ENCODE results near the gene CTSH.
"Not testable (repeated sequence)": the region's sequence is repeated elsewhere in the genome, so short reads cannot be mapped to it uniquely, and the experiment has no call there.

Gene CTSH

DNA sequence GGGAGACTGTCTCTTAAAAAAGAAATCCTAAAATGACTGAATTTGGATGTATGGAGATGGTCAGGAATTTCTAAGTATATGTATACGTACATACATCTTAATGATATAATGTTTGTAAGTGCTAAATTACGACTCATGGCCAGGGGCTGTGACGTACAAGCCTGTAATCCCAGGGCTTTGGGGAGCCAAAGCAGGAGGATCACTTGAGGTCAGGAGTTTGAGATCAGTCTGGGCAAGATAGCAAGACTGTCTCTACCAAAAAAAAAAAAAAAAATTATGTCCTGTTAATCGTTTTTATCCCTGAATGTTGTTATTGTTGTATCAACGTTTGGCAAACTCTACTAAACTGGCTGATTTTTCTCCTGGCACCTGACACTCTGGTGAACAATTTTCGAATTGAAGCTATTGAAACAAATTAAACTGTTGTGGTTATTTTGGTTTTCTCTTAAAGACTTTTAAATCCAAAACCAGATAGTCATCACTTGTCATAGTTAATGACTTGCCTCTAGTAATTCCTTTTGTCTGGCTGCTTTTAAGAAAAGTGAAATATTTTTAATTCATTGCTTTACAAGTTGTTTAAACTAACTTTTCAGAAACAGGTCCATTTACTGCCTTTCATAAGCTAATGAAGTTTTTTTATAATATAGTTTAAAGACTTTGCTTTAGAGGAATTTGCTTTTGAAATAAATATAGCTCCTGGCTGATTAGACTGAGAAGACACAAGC is 65.2 kb downstream of the CTSH start:
- DNase-seq = no peak

DNA sequence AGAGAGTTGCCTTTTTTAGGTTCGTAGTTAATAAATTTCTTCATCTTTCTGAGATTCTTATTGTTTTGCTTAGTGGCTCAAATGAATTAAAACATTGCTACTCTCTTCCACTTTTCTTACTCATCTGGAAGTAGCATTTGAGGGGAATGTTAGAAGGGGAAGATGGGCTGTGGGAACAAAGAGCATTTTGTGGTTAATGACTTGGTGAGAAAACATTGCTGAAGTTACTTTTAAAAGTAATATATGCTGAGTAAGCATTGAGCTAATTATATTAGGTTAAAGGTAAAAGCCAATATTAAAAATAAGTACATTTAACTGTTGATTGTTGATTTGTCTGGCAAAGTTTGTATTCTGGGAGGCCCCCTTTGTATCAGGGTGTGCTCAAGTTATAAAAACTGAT is 66.5 kb downstream of the CTSH start:
- no peak for DNase-seq

DNA sequence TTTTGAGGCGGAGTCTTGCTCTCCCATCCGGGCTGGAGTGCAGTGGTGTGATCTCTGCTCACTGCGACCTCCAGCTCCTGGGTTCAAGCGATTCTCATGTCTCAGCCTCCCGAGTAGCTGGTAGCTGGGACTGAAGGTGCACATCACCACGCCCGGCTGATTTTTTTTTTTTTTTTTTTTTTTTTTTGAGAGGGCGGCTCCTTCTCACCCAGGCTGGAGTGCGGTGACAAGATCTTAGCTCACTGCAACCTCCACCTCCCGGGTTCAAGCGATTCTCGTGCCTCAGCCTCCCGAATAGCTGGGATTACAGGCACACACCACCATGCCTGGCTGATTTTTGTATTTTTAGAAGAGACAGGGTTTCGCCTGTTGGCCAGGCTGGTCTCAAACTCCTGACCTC is 67.9 kb downstream of the CTSH start:
- DNase-seq = not testable (repeated sequence)

DNA sequence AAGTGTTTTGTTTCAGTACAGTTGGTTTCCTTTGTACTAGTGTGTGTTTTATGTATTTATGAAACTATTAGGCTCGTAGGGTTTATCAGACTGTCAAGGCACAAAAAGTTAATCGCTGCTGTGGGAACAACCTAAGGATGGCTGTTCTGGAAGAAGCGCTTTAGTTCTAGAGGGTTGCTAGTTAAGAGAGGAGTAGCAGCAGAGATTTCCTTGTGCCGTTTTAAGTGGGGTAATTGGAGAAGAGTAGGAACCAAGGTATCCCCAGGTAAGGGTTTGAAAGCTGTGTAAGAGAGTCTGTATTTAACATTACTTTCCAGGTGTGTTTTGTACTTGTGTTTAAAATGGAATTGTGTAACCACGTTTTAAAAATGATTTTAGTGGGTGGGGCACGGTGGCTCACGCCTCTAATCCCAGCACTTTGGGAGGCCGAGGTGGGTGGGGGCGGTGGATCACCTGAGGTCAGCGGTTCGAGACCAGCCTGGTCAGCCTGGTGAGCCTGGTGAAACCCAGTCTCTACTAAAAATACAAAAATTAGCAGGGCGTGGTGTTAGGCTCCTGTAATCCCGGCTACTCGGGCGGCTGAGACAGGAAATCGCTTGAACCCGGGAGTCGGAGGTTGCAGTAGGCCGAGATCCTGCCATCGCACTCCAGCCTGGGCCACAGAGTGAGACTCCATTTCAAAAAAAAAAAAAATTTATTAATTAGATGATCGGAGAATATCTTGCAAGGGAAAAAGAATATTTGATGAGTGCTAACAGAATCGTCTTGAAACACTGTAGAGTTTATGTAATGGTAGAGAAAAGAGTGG is 69.5 kb downstream of the CTSH start:
- no peak for DNase-seq

DNA sequence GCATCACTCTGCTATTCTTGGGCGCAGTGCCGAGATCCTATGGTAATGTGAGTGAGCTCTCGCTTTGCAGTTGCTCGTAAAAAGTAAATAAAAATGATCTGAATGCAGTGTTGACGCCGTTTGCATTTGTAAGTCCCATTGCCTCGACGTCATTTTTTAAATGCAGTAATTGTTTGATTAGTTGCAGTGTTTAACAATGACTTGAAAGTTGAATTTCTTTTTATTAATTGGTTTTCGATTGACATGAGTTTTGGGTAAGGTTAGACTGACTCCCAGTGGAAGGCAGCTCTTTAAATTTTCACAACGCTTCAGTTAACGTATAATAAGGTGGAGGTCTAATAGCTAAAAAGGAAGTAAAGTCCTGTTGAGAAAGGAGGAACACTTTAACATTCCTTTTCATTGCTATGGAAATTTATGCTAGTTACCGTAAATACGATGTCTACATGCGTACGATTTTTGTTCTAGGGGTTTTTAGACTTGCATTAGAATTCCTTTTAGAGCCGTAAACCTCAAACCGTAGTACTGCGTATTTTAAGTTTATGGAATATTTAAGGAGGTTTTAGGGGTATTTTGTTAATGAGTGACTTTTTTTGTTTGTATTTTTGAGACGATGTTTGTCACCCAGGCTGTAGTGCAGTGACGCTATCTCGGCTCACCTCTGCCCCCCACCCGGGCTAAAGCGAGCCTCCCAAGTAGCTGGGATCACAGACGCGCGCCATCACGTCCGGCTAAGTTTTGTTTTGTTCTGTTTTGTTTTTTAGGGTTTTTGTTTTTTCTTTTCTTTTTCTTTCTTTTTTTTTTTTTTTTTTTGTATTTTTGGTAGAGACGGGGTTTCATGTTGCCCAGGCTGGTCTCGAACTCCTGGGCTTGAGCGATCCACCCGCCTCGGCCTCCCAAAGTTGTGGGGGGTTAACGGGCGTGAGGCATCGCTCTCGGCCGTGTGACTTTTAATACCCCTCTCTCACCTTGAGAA is 70.8 kb downstream of the CTSH start:
- peak; percentile 29 for DNase-seq

DNA sequence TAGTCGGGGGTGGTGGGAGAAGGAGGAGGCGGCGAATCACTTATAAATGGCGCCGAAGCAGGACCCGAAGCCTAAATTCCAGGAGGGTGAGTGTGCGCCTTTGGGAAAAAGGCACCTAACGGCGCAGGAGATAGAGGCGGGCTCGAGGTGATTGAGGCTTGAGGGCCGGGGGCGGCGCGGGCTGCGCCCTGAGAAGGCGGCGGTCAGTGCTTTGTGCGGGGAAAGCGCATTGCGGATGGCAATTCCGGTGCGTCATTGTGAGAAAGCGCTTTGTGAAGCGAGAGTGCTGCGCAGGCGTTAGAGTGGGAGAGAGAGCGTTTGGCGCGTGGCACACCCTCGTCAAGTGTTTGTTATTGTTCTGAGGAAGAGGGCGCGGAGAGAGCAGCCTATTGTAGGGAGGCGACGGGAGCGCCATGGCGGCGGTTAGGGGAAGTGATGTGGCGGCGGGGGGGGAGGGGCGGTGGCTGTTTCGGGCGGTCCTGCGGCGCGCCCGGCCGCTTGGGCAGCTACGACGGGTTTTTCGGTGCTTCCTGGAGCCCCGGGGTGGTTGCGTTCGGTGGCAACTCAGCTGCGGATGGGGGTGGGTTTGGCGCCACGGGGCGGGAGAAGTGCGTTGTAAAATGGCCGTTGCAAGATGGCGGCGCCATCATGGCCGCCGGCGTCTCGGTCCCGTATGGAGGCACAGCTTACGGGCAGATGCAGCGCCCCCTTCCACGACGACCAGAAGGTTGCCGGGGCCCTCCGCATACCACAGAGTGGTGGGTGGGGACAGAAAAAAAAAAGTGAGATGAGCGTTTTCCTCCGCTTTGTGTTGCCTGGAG is 71.7 kb downstream of the CTSH start:
- peak; percentile 88 for DNase-seq

DNA sequence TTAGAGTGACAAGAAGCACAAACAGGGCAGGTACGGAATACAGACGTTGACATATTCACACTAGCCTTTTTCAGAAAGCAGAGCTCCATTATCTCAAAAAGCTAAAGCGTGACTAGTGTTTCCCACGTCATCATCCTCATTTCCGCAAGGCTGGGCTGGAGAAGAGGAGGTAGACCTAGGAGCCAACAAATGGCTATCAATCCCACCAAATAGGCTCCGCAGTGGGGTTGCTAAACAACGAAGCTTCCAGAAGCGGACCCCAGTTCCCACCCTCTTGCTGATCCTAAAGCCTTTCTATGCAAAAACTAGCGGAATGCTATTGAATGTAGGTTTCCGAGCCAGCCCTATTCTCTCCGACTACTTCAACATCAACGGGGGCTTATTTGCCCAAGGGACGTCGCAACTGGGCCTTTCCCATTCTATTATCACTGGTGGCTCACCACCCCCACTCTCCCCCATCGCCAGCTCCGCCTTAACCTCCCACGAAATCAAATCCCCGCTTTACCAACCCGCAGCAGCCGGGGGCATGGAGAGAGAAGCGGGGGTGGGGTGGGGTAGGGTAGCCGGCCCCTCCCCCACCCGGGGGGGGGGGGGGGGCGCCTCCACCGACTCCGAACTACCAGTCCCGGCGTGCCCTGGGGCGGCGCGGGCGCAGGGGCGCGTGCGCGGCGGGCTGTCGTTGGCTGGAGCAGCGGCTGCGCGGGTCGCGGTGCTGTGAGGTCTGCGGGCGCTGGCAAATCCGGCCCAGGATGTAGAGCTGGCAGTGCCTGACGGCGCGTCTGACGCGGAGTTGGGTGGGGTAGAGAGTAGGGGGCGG is 72.5 kb downstream of the CTSH start, which contains the start of gene MORF4L1:
TSS of gene MORF4L1 (plus strand) at position 736 of the 817 bp plus-strand sequence. CDS start 128 bp downstream, outside the sequence.
- DNase-seq = peak; percentile 94

DNA sequence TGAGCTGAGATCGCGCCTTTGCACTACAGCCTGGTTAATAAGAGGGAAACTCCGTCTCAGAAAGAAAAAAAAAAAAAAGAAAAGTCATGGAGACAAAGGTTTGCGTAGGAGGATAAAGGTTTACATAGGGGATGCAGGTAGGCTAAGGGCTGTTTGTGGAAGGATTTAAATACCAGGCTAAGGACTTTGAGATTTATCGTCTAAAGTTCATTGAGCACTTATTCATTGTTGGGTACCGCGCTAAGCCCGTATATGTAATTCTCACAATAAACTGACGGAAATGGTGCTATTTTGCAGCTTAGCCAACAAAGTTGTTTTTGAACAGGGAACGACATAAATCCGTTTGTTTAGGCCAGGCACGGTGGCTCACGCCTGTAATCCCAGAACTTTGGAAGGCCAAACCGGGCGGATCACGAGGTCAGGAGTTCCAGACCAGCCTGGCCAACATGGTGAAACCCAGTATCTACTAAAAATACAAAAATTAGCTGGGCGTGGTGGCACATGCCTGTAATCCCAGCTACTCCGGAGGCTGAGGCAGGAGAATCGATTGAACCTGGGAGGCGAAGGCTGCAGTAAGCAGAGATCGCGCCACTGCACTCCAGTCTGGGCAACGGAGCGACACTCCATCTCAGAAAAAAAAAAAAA is 73.2 kb downstream of the CTSH start:
- DNase-seq = not testable (repeated sequence)

All from activated CD8-positive, alpha-beta memory T cell treated with anti-CD3 and anti-CD28 coated beads, Interleukin-2, amount 50 U/mL, for 4 hours (primary cell).